ENCODE measurements around the gene NR2F1-AS1. TPM values are rescaled to one million over a fixed set of nuclear protein-coding genes. Genes with fewer than 3 reads are reported as not detected.

NR2F1-AS1 gene
- total and polyA plus RNA-seq, 2 experiments from 2014 or later = 8.3 to 36.0 TPM

DNA sequence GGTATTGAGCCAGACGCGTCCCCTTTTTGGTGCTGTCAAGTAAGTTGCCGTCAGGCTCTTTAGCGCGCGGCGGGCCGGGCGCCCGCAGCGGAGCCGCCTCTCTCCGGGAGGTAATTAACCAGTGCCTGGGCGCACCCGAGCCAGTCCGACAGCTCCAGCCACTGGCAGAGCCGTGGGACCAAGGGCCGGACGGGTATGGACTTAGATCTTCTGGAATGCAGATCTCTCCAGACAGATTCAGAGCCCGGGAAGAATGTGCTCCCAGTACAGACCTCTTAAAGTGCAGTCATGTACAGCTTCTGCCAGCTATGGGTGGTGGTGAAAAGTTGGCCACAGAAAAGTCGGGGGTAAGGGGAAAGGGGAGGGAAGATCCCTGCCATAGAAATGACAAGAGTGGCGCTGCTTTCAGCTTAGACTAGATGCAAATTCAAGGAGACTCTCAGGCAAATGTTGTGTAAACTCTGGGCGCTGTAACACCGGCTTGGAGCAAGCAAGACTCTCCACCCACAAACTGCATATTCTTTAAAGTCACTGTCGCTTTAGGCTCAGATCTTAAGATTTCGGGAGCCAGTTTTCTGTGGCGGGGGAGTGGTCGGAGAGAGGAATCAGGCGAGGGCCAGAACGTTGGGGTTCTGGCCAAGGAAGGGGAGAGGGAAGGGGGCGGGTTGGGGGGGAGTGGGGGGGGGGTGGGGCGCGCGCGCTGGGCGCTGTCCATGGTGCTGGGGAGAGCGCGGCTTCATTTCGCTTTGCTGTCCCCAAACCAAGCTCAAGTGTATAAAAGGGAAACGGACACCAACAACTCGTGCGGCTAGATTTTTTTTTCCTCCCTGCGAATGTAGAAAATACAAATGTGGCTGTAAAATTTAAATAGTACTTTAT is 31.2 kb upstream of the NR2F1-AS1 start:
- WGBS, 2 experiments (ENCODE audit: low coverage in 1 of 2, low lambda C conversion rate in 2 of 2, missing lambda C conversion rate in 2 of 2) = 11 to 12% methylated on average over 32 to 43 of the region's 43 CpGs
- in situ Hi-C loops (cut with MboI) = loop anchor here (5.0 kb wide), 1 partner anchor 185 kb away; no protein-coding TSS in a partner anchor
- Histone ChIP-seq H3K79me2 (ENCODE audit: insufficient read depth) (no peaks in the 10 kb centered on the region), H3K36me3 (ENCODE audit: low read depth) (no peaks in the 10 kb centered on the region), H3K4me3 (no peak overlapping the region), H4K20me1 (ENCODE audit: insufficient read depth) (no peaks in the 10 kb centered on the region), H3F3A (ENCODE audit: insufficient read depth) (peaks cover 4% of the 10 kb centered on the region; the same call in 1 of the 2 replicates), H3K9me3 (ENCODE audit: low read depth) (no peaks in the 10 kb centered on the region), H3K27me3 (replicated peaks; ENCODE audit: insufficient read depth) (peaks cover 57% of the 10 kb centered on the region), H3K9ac (no peak overlapping the region), H3K4me2 (ENCODE audit: unreplicated experiment) (no peak overlapping the region), H3K4me1 (ENCODE audit: insufficient read depth) (peaks cover 11% of the 10 kb centered on the region), H2AFZ (no peak overlapping the region), H3K9me2 (ENCODE audit: insufficient read depth) (no peaks in the 10 kb centered on the region), H3K27ac (no peak overlapping the region)
- TF ChIP-seq EZH2phosphoT487 (IDR thresholded peaks at IDR 0.05; ENCODE audit: insufficient read depth, low read depth) = 0 out of 2 replicates have a peak, but pooled peaks have one; percentile 74
- TF ChIP-seq EZH2 (IDR thresholded peaks at IDR 0.05; ENCODE audit: insufficient read depth, poor library complexity, severe bottlenecking) = peak; percentile 94
- DNase-seq = peak; percentile 36

DNA sequence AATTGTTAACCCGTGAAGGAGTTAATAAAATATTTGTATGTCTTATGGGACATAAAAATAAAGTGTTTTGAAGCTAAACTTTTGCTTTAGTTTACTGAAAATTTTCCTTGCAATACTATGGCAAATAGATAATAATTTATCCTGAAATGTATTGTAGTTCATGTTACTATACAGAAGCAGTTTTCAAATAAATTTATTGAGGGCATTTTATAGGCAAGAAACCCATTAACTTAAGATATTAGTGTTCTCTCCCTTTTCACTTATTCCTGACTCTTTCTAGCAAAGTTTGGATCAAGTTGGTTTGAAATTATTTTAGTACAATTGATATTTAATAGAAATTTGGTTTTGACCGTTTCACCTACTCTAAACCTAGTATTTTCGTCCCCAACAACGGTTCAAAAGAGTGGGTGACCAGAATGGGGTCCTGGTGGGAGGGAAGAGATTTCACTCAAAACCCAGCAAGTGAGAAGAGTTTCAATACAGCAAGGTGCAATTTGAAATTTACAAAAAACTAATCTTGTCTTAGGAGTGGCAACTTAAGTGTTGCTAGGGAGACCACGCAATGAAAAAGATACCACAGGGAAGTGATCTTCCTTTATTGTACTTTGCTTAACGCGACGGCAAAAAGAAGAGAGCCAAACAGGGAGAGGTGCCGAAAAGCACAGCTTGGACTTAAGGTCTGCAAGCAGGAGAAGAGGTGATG is 30.4 kb upstream of the NR2F1-AS1 start:
- DNase-seq = no peak
- TF ChIP-seq EZH2 (IDR thresholded peaks at IDR 0.05; ENCODE audit: insufficient read depth, poor library complexity, severe bottlenecking) = no peak
- no peak for TF ChIP-seq EZH2phosphoT487 (IDR thresholded peaks at IDR 0.05; ENCODE audit: insufficient read depth, low read depth)
- in situ Hi-C loops (cut with MboI) = loop anchor here (5.0 kb wide), 1 partner anchor 186 kb away; no protein-coding TSS in a partner anchor

DNA sequence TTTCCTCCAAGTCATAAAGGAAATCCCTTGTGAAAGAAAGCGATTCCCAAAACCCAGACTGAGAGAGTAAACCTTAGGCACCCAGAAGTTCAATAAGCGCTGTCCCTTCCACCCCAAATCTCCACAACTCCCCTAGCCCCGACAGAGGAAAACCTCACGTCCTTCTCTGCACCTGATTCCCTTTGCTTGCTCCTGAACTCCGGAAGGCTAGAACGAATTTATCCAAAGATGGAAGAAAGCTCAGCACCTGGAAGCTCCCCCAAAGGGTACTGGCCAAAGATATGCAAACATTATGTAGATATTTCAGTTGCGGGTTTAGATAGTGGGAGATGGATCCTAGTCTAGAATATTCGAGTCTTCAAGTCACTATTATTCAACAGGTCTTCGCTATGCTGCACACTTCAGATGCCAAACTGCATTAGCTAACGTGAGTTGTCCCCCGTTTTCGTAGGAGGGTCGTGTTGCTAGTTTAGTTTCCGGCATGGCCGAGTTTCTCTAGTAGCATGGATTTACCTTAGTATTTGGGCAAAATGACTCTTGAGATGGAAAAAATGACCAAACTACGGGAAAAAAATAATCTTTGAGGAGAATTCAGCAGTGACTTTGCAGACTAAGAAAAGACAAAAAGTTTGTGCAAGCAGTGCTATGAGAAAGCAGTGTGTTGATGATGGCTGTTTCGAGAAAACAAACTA is 29.7 kb upstream of the NR2F1-AS1 start:
- no peak for DNase-seq
- in situ Hi-C loops (cut with MboI) = loop anchor here (5.0 kb wide), 1 partner anchor 187 kb away; no protein-coding TSS in a partner anchor
- H3K27me3 ChIP-seq (replicated peaks; ENCODE audit: insufficient read depth) = peaks cover 67% of the 10 kb centered on the region
- H3F3A ChIP-seq (ENCODE audit: insufficient read depth) = peaks cover 12% of the 10 kb centered on the region; the same call in 1 of the 2 replicates
- H2AFZ ChIP-seq = no peak overlapping the region
- WGBS, 2 experiments (ENCODE audit: low coverage in 1 of 2, low lambda C conversion rate in 2 of 2, missing lambda C conversion rate in 2 of 2) = 20 to 22% methylated on average over 17 of the region's 17 CpGs
- no peak overlapping the region for H3K27ac ChIP-seq
- no peaks in the 10 kb centered on the region for H3K79me2 ChIP-seq (ENCODE audit: insufficient read depth)
- H3K9me2 ChIP-seq (ENCODE audit: insufficient read depth) = no peaks in the 10 kb centered on the region
- H3K36me3 ChIP-seq (ENCODE audit: low read depth) = no peaks in the 10 kb centered on the region
- H3K4me2 ChIP-seq (ENCODE audit: unreplicated experiment) = no peak overlapping the region
- H3K9me3 ChIP-seq (ENCODE audit: low read depth) = no peaks in the 10 kb centered on the region
- peaks cover 15% of the 10 kb centered on the region for H3K4me1 ChIP-seq (ENCODE audit: insufficient read depth)
- H4K20me1 ChIP-seq (ENCODE audit: insufficient read depth) = no peaks in the 10 kb centered on the region
- no peak overlapping the region for H3K9ac ChIP-seq
- no peak for TF ChIP-seq EZH2phosphoT487 (IDR thresholded peaks at IDR 0.05; ENCODE audit: insufficient read depth, low read depth)
- no peak overlapping the region for H3K4me3 ChIP-seq

More for the DNA sequence above, 30.4 kb upstream of the NR2F1-AS1 start:
- Histone ChIP-seq H4K20me1 (ENCODE audit: insufficient read depth) (no peaks in the 10 kb centered on the region), H3K79me2 (ENCODE audit: insufficient read depth) (no peaks in the 10 kb centered on the region), H3K4me2 (ENCODE audit: unreplicated experiment) (no peak overlapping the region), H3K4me3 (no peak overlapping the region), H3K27me3 (replicated peaks; ENCODE audit: insufficient read depth) (peaks cover 60% of the 10 kb centered on the region), H3K9ac (no peak overlapping the region), H3F3A (ENCODE audit: insufficient read depth) (peaks cover 12% of the 10 kb centered on the region; the same call in 1 of the 2 replicates), H3K4me1 (ENCODE audit: insufficient read depth) (peaks cover 15% of the 10 kb centered on the region), H3K27ac (no peak overlapping the region), H3K36me3 (ENCODE audit: low read depth) (no peaks in the 10 kb centered on the region), H3K9me2 (ENCODE audit: insufficient read depth) (no peaks in the 10 kb centered on the region), H2AFZ (no peak overlapping the region), H3K9me3 (ENCODE audit: low read depth) (no peaks in the 10 kb centered on the region)
- 8 to 11% methylated on average over 9 of the region's 9 CpGs for WGBS, 2 experiments (ENCODE audit: low coverage in 1 of 2, low lambda C conversion rate in 2 of 2, missing lambda C conversion rate in 2 of 2)

DNA sequence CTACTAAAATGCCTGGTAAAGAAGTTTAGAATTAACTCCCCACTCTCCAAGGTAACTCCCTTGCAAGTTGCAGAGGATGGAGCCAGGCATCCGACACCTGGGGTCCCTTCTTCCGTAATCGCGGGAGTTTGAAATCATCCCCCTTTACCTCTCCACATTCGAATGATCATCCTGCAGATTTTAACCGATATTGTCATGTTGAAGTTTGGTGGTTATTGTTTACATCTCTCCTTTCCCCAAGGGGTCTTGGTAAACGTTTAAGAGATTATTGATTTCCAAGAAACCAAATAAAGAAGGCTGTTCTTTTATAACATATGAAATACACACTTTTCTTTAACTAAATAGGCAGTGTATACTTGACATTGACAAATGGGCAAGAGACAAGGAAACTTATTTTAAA is 28.7 kb upstream of the NR2F1-AS1 start:
- Histone ChIP-seq H3F3A (ENCODE audit: insufficient read depth) (peaks cover 12% of the 10 kb centered on the region; the same call in 1 of the 2 replicates), H4K20me1 (ENCODE audit: insufficient read depth) (no peaks in the 10 kb centered on the region), H3K4me1 (ENCODE audit: insufficient read depth) (peaks cover 15% of the 10 kb centered on the region), H3K9me2 (ENCODE audit: insufficient read depth) (no peaks in the 10 kb centered on the region), H2AFZ (no peak overlapping the region), H3K4me2 (ENCODE audit: unreplicated experiment) (no peak overlapping the region), H3K9me3 (ENCODE audit: low read depth) (no peaks in the 10 kb centered on the region), H3K27me3 (replicated peaks; ENCODE audit: insufficient read depth) (peaks cover 77% of the 10 kb centered on the region), H3K27ac (no peak overlapping the region), H3K9ac (no peak overlapping the region), H3K79me2 (ENCODE audit: insufficient read depth) (no peaks in the 10 kb centered on the region), H3K4me3 (no peak overlapping the region), H3K36me3 (ENCODE audit: low read depth) (no peaks in the 10 kb centered on the region)
- DNase-seq = no peak
- WGBS, 2 experiments (ENCODE audit: low coverage in 1 of 2, low lambda C conversion rate in 2 of 2, missing lambda C conversion rate in 2 of 2) = 13 to 15% methylated on average over 7 of the region's 7 CpGs
- in situ Hi-C loops (cut with MboI) = loop anchor here (5.0 kb wide), 1 partner anchor 188 kb away; no protein-coding TSS in a partner anchor
- TF ChIP-seq EZH2phosphoT487 (IDR thresholded peaks at IDR 0.05; ENCODE audit: insufficient read depth, low read depth) (0 out of 2 replicates have a peak, but pooled peaks have one; percentile 44), EZH2 (IDR thresholded peaks at IDR 0.05; ENCODE audit: insufficient read depth, poor library complexity, severe bottlenecking) (peak; percentile 20)
